Cardiac muscle cell (in vitro differentiated cells and primary cell): ENCODE measurements around the gene SYT12. TPM values are rescaled to one million over a fixed set of nuclear protein-coding genes. Genes with fewer than 3 reads are reported as not detected.
A peak's percentile ranks its signal among the peaks of the same experiment; 100 is the strongest.

Source experiments
- DNase-seq, 2 donors: peaks; one replicate each; pipeline versions ENCODE4 v3.0.0 to v3.0.0-alpha.2; 2010 to 2017; ENCODE audit warnings: low read depth in 1 of 2, low spot score in 1 of 2
- H3K27ac ChIP-seq: fragments of 200-600 bp; sonication (generic); 2 replicates; pipeline ENCODE4 v1.5.1; 2016
- H3K27me3 ChIP-seq: fragments of 200-600 bp; sonication (generic); 2 replicates; pipeline ENCODE4 v1.6.0; 2016; ENCODE audit warnings: control low read depth
- H3K36me3 ChIP-seq: fragments of 200-600 bp; sonication (generic); 2 replicates; pipeline ENCODE4 v1.5.1; 2016; ENCODE audit warnings: control low read depth
- H3K4me1 ChIP-seq: fragments of 200-600 bp; sonication (generic); 2 replicates; pipeline ENCODE4 v1.8.1; 2017; ENCODE audit warnings: low read depth, mild to moderate bottlenecking, mixed run types
- H3K4me3 ChIP-seq: fragments of 200-600 bp; sonication (generic); 2 replicates; pipeline ENCODE4 v1.5.1; 2016; ENCODE audit warnings: mild to moderate bottlenecking
- H3K9me3 ChIP-seq: fragments of 200-600 bp; sonication (generic); 2 replicates; pipeline ENCODE4 v1.5.1; 2017; ENCODE audit warnings: low read depth, mild to moderate bottlenecking, control low read depth
- polyA plus RNA-seq: library from polyadenylated mRNA; unstranded; fragments of >200 nt; fragmentation: Nextera tagmentation; extraction: Ambion mirVana; gene quantifications from 2 replicates; pipeline ENCODE4 v1.2.1, GENCODE V29; 2016
- total RNA-seq: library from RNA; depleted of rRNA; stranded (reverse); fragments of >200 nt; gene quantifications from 2 replicates; pipeline ENCODE4 v1.2.3, GENCODE V29; 2016
- TF ChIP-seq, protein P1 (sequence below): IDR thresholded peaks from 2 replicates; pipeline ENCODE4 v1.5.1; 2012; ENCODE audit warnings: low read depth, mild to moderate bottlenecking, low read length

SYT12 gene
- total and polyA plus RNA-seq, 2 experiments from 2014 or later = 0.21 TPM; not detected in 1

GRCh38 chr11:67059671-67060070 is 36.7 kb downstream of the SYT12 start:
- Histone ChIP-seq H3K36me3 (no peaks in the 10 kb centered on the region), H3K27ac (no peak overlapping the region), H3K9me3 (no peaks in the 10 kb centered on the region), H3K4me3 (no peak overlapping the region), H3K4me1 (peaks cover 19% of the 10 kb centered on the region), H3K27me3 (no peaks in the 10 kb centered on the region)
- no peak for DNase-seq
- TF ChIP-seq, protein P1, sequence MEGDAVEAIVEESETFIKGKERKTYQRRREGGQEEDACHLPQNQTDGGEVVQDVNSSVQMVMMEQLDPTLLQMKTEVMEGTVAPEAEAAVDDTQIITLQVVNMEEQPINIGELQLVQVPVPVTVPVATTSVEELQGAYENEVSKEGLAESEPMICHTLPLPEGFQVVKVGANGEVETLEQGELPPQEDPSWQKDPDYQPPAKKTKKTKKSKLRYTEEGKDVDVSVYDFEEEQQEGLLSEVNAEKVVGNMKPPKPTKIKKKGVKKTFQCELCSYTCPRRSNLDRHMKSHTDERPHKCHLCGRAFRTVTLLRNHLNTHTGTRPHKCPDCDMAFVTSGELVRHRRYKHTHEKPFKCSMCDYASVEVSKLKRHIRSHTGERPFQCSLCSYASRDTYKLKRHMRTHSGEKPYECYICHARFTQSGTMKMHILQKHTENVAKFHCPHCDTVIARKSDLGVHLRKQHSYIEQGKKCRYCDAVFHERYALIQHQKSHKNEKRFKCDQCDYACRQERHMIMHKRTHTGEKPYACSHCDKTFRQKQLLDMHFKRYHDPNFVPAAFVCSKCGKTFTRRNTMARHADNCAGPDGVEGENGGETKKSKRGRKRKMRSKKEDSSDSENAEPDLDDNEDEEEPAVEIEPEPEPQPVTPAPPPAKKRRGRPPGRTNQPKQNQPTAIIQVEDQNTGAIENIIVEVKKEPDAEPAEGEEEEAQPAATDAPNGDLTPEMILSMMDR = no peak

DNA sequence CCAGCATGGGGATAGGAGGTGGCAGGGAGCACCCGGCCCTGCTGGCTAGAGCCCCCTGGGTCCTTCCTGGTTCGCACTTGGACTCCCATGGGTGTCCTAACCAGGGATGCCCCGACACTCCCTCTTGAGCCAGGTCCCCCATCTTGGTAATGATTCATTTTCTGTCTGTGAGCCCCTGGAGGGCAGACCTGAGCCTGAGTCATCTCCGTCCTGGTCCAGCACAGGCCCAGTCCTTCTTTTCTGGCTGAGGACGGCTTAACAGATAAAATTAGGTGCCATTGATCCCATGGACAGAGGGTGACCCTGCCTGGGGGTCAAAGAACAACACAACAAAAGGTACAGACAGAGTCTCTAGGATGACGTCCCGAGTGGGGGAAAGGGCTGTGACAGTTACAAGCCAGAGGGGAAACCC is 37.2 kb downstream of the SYT12 start:
- H3K36me3 ChIP-seq = no peaks in the 10 kb centered on the region
- no peak overlapping the region for H3K27ac ChIP-seq
- no peak overlapping the region for H3K4me3 ChIP-seq
- no peaks in the 10 kb centered on the region for H3K27me3 ChIP-seq
- no peak for DNase-seq
- TF ChIP-seq, protein P1 = no peak
- H3K9me3 ChIP-seq = no peaks in the 10 kb centered on the region
- peaks cover 15% of the 10 kb centered on the region for H3K4me1 ChIP-seq

GRCh38 chr11:67062526-67063373 is 39.8 kb downstream of the SYT12 start:
- Histone ChIP-seq H3K27me3 (no peaks in the 10 kb centered on the region), H3K4me3 (no peak overlapping the region), H3K27ac (no peak overlapping the region), H3K9me3 (no peaks in the 10 kb centered on the region), H3K36me3 (no peaks in the 10 kb centered on the region), H3K4me1 (no peaks in the 10 kb centered on the region)
- no peak for DNase-seq
- TF ChIP-seq, protein P1 = no peak

GRCh38 chr11:67066333-67066709 is 43.4 kb downstream of the SYT12 start:
- Histone ChIP-seq H3K27me3 (no peaks in the 10 kb centered on the region), H3K4me1 (no peaks in the 10 kb centered on the region), H3K27ac (no peak overlapping the region), H3K36me3 (no peaks in the 10 kb centered on the region), H3K4me3 (no peak overlapping the region), H3K9me3 (no peaks in the 10 kb centered on the region)
- DNase-seq = no peak
- TF ChIP-seq, protein P1 = no peak

- peak; percentile 71 to 81 for DNase-seq
- Histone ChIP-seq H3K27ac (no peak overlapping the region), H3K4me1 (no peaks in the 10 kb centered on the region), H3K4me3 (no peak overlapping the region), H3K9me3 (no peaks in the 10 kb centered on the region), H3K27me3 (no peaks in the 10 kb centered on the region), H3K36me3 (no peaks in the 10 kb centered on the region)
- TF ChIP-seq, protein P1 = peak; percentile 94
Observed at GRCh38 chr11:67071420-67072284, 48.7 kb downstream of the SYT12 start.
